Measurements from ENCODE around the gene USP37. TPM values are rescaled to one million over a fixed set of nuclear protein-coding genes. Genes with fewer than 3 reads are reported as not detected.

The USP37 gene
- polyA plus RNA-seq, 2 of the 4 experiments (the other 2 are of a cell fraction): 5.1 to 12.8 TPM

- TF ChIP-seq REST (IDR thresholded peaks at IDR 0.05) (no peak), SREBF2 (IDR thresholded peaks at IDR 0.05) (no peak), POLR2AphosphoS2 (conservative IDR thresholded peaks at IDR 0.05; ENCODE audit: low read length) (no peak), MAX (IDR thresholded peaks at IDR 0.05) (no peak), KDM5A (IDR thresholded peaks at IDR 0.05) (no peak)
Observed at GRCh38 chr2:218404351-218405085, 163.6 kb downstream of the USP37 start (continued).

GRCh38 chr2:218403810-218404209, 164.3 kb downstream of the USP37 start:
- Histone ChIP-seq H3K27ac (no peak overlapping the region), H3K4me3 (no peak overlapping the region), H3K4me2 (no peak overlapping the region), H3K4me1 (peaks cover 36% of the 10 kb centered on the region), H3K9me3 (no peaks in the 10 kb centered on the region)
- WGBS (ENCODE audit: missing lambda C conversion rate): 70% methylated on average over 7 of the region's 7 CpGs
- ATAC-seq (no peak), DNase-seq (ENCODE audit: low read depth in 1 of 2, low spot score in 1 of 2) (no peak), FAIRE-seq (no peak)
- TF ChIP-seq E2F6 (IDR thresholded peaks at IDR 0.05; ENCODE audit: borderline replicate concordance, low read depth): no peak
- CTCF ChIA-PET: interaction anchor here (0.8 to 3.2 kb wide), 7 partner anchors 8 to 131 kb away, joined by 3 to 24 read pairs (median 3); no protein-coding TSS in a partner anchor
- POLR2A ChIA-PET: interaction anchor here (1.2 kb wide), 1 partner anchor 8 kb away, joined by 3 read pairs; no protein-coding TSS in a partner anchor

- no peak for ATAC-seq
- WGBS (ENCODE audit: missing lambda C conversion rate): 93% methylated on average over 19 of the region's 26 CpGs
- ChIA-PET CTCF (interaction anchor here (1.3 to 3.2 kb wide), 3 partner anchors 7 to 101 kb away, joined by 5 to 24 read pairs (median 6); no protein-coding TSS in a partner anchor), POLR2A (no interaction called here)
- no peak overlapping the region for H3K4me2 ChIP-seq
- no peak for FAIRE-seq
- H3K9me3 ChIP-seq: no peaks in the 10 kb centered on the region
- TF ChIP-seq PBX3 (IDR thresholded peaks at IDR 0.05): no peak
- no peak for TF ChIP-seq ZFP36 (IDR thresholded peaks at IDR 0.05; ENCODE audit: borderline replicate concordance, partially characterized antibody)
- no peak for TF ChIP-seq ZSCAN20 (CRISPR knock-in tag; IDR thresholded peaks at IDR 0.05)
- no peak for TF ChIP-seq HOXA7 (CRISPR knock-in tag; IDR thresholded peaks at IDR 0.05)
- TF ChIP-seq TP53 (CRISPR knock-in tag; IDR thresholded peaks at IDR 0.05): no peak
- no peak for TF ChIP-seq MAZ (IDR thresholded peaks at IDR 0.05; ENCODE audit: borderline replicate concordance, low read depth, low read length)
- no peak for TF ChIP-seq RARB (CRISPR knock-in tag; IDR thresholded peaks at IDR 0.05)
- TF ChIP-seq CEBPB (IDR thresholded peaks at IDR 0.05): no peak
- TF ChIP-seq EHMT2 (IDR thresholded peaks at IDR 0.05; ENCODE audit: low read depth): no peak
- no peak for TF ChIP-seq EHF (CRISPR knock-in tag; IDR thresholded peaks at IDR 0.05)
- no peak for TF ChIP-seq CTCF (IDR thresholded peaks at IDR 0.05)
- TF ChIP-seq HOXB5 (CRISPR knock-in tag; IDR thresholded peaks at IDR 0.05): no peak
- no peak for TF ChIP-seq FOXS1 (CRISPR knock-in tag; IDR thresholded peaks at IDR 0.05)
- DNase-seq (ENCODE audit: low read depth in 1 of 2, low spot score in 1 of 2): no peak
- H3K4me3 ChIP-seq: no peak overlapping the region
- no peak overlapping the region for H3K27ac ChIP-seq
- H3K4me1 ChIP-seq: peaks cover 39% of the 10 kb centered on the region
Observed at GRCh38 chr2:218402911-218403411, 165.2 kb downstream of the USP37 start.
